ENCODE measurements around the gene WWC2.

Gene WWC2

GRCh38 chr4:183098723-183099536, at the start of gene WWC2:
WWC2 (plus strand) TSS chr4:183099257; CDS start chr4:183099492, 235 bp downstream.
- DNase-seq: peak; percentile 62

GRCh38 chr4:183053681-183054080, 45.4 kb upstream of the WWC2 start:
- no peak for DNase-seq

GRCh38 chr4:183057255-183057654, 41.8 kb upstream of the WWC2 start:
- DNase-seq: no peak

GRCh38 chr4:183059797-183060196, 39.3 kb upstream of the WWC2 start:
- DNase-seq: no peak

GRCh38 chr4:183068502-183068901, 30.6 kb upstream of the WWC2 start:
- DNase-seq: no peak

GRCh38 chr4:183071222-183071621, 27.8 kb upstream of the WWC2 start:
- DNase-seq: no peak

- no peak for DNase-seq
These were observed 26.9 kb upstream of the WWC2 start for GRCh38 chr4:183072176-183072575.

- DNase-seq: no peak
These were observed 25.3 kb upstream of the WWC2 start for GRCh38 chr4:183073838-183074145.

GRCh38 chr4:183074288-183074990, 24.6 kb upstream of the WWC2 start:
- DNase-seq: no peak

GRCh38 chr4:183078634-183079033, 20.4 kb upstream of the WWC2 start:
- no peak for DNase-seq

- no peak for DNase-seq
These were observed 18.5 kb upstream of the WWC2 start for GRCh38 chr4:183080372-183081115.

- no peak for DNase-seq
These were observed 18.0 kb upstream of the WWC2 start for GRCh38 chr4:183081116-183081469.

- DNase-seq: no peak
These were observed 17.0 kb upstream of the WWC2 start for GRCh38 chr4:183082053-183082452.

GRCh38 chr4:183094393-183095198, 4.5 kb upstream of the WWC2 start:
- no peak for DNase-seq

- no peak for DNase-seq
These were observed 3.9 kb upstream of the WWC2 start for GRCh38 chr4:183095199-183095512.

- DNase-seq: no peak
These were observed 2.6 kb upstream of the WWC2 start for GRCh38 chr4:183096276-183096965.

GRCh38 chr4:183097231-183098018, 1.6 kb upstream of the WWC2 start:
- DNase-seq: no peak

- DNase-seq: no peak
These were observed 886 bp upstream of the WWC2 start for GRCh38 chr4:183098019-183098722.

- DNase-seq: no peak
These were observed 660 bp downstream of the WWC2 start for GRCh38 chr4:183099537-183100297.

- no peak for DNase-seq
These were observed 1.2 kb downstream of the WWC2 start for GRCh38 chr4:183100298-183100599.

GRCh38 chr4:183100827-183101226, 1.8 kb downstream of the WWC2 start:
- no peak for DNase-seq

Measured in NCI-H1092 (cell line).